ENCODE measurements around the gene ST8SIA2. TPM values are rescaled to one million over a fixed set of nuclear protein-coding genes. Genes with fewer than 3 reads are reported as not detected.

Gene ST8SIA2
- total RNA-seq, 1 experiment from 2014 or later, result 2.9 TPM

- H3K4me3 Mint-ChIP-seq, result no peak overlapping the region
- CTCF ChIA-PET, result interaction anchor here (1.2 to 1.5 kb wide), 2 partner anchors 14 to 309 kb away, joined by 3 to 7 read pairs; no protein-coding TSS in a partner anchor
Measured at GRCh38 chr15:92405942-92406341, 12.3 kb downstream of the ST8SIA2 start.

More at GRCh38 chr15:92405942-92406341, 12.3 kb downstream of the ST8SIA2 start:
- TF ChIP-seq CDX4 (CRISPR knock-in tag; IDR thresholded peaks at IDR 0.05; ENCODE audit: borderline replicate concordance), result no peak
- no peak for TF ChIP-seq ZNF232 (CRISPR knock-in tag; IDR thresholded peaks at IDR 0.05)
- TF ChIP-seq AFF4 (CRISPR knock-in tag; IDR thresholded peaks at IDR 0.05; ENCODE audit: borderline replicate concordance), result no peak
- no peak for TF ChIP-seq ZBTB43 (CRISPR knock-in tag; IDR thresholded peaks at IDR 0.05)
- no peak for TF ChIP-seq HMGA2 (CRISPR knock-in tag; IDR thresholded peaks at IDR 0.05)
- no peak for TF ChIP-seq TEAD1 (CRISPR knock-in tag; IDR thresholded peaks at IDR 0.05)
- no peak for TF ChIP-seq CTCF (IDR thresholded peaks at IDR 0.05)
- no peak for TF ChIP-seq RELA (CRISPR knock-in tag; IDR thresholded peaks at IDR 0.05; ENCODE audit: borderline replicate concordance)
- TF ChIP-seq OVOL2 (CRISPR knock-in tag; IDR thresholded peaks at IDR 0.05; ENCODE audit: borderline replicate concordance), result no peak
- TF ChIP-seq NFYB (CRISPR knock-in tag; conservative IDR thresholded peaks at IDR 0.05; ENCODE audit: low read depth), result no peak
- TF ChIP-seq TEAD4 (CRISPR knock-in tag; IDR thresholded peaks at IDR 0.05), result no peak
- no peak for TF ChIP-seq SP1 (CRISPR knock-in tag; conservative IDR thresholded peaks at IDR 0.05)
- TF ChIP-seq NFE2L1 (CRISPR knock-in tag; IDR thresholded peaks at IDR 0.05), result no peak
- TF ChIP-seq ZNF416 (CRISPR knock-in tag; IDR thresholded peaks at IDR 0.05), result no peak
- no peak for TF ChIP-seq EMX1 (CRISPR knock-in tag; IDR thresholded peaks at IDR 0.05)
- no peak for TF ChIP-seq TP53 (CRISPR knock-in tag; IDR thresholded peaks at IDR 0.05)
- no peak for TF ChIP-seq HMGXB4 (CRISPR knock-in tag; IDR thresholded peaks at IDR 0.05)
- no peak for TF ChIP-seq RORB (CRISPR knock-in tag; IDR thresholded peaks at IDR 0.05)
- DNase-seq (ENCODE audit: low spot score) (no peak), ATAC-seq (no peak)
- Mint-ChIP-seq H3K9me3 (no peaks in the 10 kb centered on the region), H3K36me3 (no peaks in the 10 kb centered on the region), H3K4me1 (peaks cover 13% of the 10 kb centered on the region; the same call in 1 of the 2 replicates), H3K27ac (no peak overlapping the region), H3K27me3 (ENCODE audit: low read depth) (peaks cover under 1% of the 10 kb centered on the region; the same call in 1 of the 2 replicates)
- POLR2A ChIA-PET, result no interaction called here

Data from WTC11 (cell line).